ENCODE data around the gene LRMDA.

The LRMDA gene

DNA sequence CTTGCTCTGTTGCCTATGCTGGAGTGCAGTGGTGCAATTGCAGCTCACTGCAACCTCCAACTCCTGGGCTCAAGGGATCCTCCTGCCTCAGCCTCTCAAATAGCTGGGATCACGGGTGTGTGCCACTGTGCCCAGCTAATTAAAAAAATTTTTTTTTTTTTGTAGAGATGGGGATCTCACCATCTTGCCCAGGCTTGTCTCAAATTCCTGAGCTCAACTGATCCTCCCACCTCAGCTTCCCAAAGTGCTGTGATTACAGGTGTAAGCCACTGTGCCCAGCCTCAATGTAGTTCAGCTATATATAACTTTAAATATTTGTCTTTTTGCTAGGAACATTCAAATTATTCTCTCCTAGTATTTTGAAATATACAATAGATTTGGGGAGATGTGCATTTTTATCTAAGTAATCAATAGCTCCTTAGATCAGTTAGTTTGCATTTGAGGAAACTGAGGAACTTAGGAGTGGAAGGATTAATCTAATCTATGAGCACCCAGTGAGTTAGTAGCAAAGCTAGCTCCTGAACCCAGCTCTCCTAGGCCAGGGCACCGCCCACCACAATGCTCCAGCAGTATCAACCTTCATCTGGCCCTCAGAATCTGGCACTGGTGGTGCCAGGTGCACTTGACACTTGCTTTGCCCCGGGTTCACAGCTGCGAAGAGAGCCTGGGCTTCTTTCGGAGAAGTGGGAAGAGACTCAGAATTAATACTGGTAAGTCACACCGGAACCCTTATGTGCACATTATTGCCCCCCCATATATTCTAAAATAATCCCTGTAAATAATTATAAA lies 5.9 kb upstream of the LRMDA start:
- no peak for DNase-seq (ENCODE audit: low read depth in 2 of 2)

DNA sequence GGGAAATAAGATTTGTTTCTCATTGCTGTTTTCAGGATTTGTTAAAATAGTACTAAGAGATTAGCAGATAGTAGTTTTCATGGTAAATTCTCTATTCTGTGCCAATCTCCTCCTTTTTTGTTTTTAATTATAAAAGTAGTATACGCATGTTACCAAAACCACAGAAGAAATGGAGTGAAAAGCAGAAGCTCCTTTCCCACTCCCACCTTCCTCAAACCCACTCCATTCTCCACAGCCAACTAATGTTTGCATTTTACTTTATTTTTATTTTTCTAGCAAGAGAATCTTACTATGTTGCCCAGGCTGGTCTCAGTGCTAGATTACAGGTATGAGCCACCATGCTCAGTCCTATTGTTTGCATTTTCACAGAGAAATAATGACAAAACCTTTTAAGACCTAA lies 4.5 kb upstream of the LRMDA start:
- DNase-seq (ENCODE audit: low read depth in 2 of 2): no peak

DNA sequence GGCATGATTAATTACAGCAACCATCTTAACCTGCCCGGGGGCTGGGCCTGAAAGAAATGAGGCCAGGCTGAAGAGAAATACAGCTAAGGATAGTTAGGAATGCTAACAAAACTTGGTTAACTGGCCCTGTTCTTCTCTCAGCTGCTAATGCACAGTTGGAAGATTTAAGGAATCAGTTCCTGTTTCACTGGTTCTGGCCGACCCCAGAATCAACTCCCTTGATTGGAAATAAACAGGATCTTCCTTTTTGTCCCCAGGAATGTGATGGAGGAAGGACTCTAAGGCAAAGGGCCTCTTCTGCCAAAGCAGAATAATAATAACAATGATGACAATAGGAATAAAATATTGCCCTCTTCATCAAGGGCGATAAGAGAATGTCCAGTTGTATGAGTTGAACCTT lies 3.5 kb upstream of the LRMDA start:
- DNase-seq (ENCODE audit: low read depth in 2 of 2): no peak

DNA sequence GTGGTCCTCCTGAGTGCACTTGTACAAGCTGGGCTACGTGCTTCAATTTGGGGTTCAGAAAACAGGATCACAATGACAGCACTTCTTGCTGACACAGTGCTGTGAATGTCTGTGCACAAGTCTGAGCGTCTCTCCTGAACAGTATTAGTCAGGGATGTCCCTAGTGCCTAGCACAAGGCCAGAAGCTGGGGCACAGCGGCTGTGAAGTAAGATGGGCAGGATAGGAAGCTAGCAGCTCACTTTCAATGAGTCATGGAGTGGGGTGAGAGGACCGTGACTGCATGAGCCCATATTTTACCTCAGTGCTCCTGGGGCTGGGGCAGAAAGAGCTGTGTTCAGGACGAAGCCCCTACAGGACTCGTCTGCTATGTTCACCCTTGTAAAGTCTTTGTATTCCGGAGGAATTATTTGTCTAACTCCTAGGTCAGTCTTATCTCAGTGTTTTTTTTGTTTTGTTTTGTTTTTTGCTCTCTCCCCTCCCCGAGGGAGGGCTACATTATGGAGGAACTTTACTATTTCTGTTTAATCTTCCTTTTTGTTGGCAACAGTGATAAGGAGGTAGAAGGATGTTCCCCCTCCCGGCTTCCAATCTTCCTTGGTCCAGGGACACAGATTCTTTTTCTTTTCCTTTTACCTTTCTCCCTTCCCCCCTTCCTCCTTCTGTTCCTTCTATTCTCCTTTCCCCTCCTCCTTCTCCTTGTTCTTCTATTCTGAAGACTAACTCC lies 2.8 kb upstream of the LRMDA start:
- no peak for DNase-seq (ENCODE audit: low read depth in 2 of 2)

DNA sequence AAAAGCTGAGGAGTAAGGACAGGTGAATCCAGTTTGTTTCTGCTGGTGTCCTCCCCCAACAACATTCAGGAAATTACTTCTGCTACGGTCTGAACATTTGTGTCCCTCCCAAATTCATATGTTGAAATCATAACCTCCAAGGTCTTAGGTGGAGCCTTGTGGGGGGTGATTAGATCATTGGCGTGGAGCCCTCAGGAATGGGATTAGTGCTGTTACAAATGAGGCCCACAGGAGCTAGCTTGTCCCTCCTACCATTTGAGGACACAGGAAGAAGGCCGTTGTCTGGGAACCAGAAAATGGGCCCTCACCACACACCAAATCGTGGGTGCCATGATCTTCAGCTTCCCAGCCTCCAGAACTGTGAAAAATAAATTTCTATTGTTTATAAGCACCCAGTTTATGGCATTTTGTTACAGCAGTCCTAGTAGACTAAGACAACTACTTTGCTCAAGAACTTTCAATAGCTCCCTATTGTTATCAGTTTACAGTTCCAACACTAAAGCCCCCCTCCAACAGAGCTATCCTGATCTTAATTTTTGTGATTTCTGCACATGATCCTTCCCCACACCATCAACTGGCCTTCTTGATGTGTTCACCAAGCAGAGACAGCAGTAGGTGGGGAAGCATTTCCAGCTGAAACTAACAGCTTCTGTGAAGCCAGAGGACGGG lies 2.1 kb upstream of the LRMDA start:
- DNase-seq (ENCODE audit: low read depth in 2 of 2): no peak

DNA sequence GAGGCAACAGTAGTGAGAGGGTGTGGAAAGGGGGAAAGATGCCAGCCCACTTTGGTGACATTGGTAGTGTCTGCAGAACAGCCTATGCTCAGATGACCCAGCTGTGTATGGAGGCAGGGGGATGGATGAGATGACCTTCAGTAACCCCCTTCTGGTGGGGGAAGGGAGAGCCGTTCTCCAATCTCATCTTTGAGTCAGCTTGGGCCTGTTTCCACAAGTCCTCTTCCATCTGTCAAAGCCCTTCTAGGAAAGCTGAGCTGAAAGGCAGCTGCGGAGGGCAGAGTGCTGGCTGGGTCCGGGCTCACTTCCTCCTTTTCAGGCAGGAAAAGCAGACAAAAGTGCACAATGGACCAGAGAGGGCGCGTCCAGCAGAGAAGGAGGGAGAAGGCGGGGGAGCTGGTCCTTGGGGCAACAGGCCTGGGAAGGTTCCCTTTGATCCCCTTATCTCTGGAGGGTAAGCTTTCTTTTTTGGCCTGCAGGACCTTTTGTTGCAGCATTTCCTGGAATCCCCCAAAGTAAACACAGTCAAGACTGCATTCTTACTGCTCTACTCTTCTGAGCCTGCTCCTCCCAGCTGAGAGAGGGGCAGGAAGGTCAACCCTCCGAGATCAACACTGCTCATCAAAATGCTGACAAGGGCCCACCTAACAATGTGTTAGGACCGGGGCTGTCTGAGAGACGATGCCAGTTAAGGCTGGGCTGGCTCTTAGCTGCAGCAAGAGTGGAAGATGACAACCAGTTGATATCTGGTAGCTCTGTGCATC lies 1.2 kb upstream of the LRMDA start:
- DNase-seq (ENCODE audit: low read depth in 2 of 2): no peak

DNA sequence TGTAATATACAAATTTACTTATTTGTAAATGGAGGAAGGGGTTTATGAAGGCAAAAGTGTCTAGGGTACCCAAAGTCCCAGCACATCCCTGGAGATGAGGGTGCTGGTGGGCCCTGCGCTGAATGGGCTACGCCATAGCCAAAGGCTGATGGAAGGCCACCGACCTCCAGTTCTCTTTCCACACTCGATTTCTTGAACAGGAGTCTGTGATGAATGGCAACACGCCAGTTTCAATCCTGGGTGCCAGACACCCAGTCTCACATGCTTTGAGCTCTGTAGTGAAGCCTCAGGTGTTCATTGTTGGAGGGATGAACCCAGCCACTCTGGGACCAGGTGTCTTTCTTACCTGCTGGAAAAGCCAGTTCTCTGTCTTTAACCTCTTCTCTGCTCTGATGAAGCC lies 752 bp downstream of the LRMDA start:
- DNase-seq (ENCODE audit: low read depth in 2 of 2): no peak

DNA sequence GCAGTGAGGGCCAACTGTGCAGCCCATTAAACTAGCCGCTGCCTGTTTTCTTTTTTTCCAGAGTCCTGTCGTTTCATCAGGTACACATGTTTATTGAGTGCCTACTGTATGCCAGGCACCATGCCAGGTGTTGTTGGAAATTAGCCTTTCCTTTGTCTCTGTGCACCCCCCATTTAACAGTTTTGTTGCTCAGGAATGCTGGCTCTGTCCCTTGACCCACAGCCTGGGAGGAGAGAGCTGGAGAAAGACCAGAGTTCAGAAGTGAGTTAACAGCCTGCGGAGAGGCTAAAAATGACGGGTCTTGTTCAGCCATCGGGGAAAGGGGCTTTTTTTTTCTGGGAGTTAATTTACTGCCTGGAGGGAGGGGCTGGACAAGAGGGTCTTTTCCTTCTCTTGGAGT lies 1.3 kb downstream of the LRMDA start:
- DNase-seq (ENCODE audit: low read depth in 2 of 2): no peak

DNA sequence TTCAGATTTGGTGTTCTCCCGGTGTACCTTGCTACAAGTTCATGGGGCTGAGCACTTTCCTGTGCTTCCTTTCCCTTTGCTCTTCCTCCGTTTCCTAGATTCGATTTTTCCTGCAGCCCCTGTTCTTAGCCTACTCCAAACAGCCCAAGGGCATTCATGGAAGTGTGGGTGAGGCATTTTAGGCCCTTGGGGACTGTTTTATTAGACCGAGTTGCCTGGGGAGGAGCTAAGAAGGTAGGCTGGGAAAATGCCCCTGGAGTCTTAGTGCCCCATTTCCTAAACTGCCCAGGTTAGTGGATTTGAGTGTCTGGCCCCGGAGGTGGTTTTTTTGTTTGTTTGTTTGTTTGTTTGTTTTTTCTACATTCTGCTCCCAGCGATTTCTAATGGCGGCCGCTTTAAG lies 1.8 kb downstream of the LRMDA start:
- DNase-seq (ENCODE audit: low read depth in 2 of 2): no peak

DNA sequence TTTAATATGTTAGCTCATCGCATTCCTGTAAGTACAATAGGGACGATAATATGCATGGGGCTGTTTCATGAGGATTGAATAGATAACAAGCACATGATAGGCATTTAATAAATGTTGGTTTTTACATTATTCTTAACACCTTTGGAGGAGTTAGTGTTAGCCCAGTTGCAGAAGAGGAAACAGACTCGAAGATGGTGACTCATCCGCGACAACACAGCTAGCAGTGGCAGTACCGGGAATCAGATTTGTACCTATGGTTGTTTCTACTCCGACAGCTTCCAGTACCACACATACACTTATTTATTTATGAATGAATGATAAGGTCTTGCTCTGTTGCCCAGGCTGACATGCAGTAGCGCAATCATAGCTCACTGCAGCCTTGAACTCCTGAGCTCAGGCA lies 2.9 kb downstream of the LRMDA start:
- DNase-seq (ENCODE audit: low read depth in 2 of 2): no peak

DNA sequence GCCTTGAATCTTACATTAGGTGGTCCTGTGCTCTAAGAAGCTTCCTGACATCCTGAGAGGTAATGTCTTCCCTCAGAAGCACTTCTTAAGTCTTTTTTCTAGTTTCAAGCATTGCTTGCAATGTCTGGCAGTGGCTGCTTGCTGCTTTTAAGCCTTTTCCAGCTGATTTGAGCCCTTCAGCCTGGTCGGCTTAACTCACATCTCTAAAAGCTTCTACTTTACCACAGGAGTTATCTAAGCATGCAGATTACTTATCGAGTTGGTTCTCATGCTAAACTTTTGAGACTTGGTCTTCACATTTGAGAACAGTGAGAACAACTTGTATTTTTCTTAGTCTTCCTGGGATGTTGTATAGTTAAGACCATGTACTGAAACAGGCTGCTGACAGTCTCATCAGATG lies 3.9 kb downstream of the LRMDA start:
- no peak for DNase-seq (ENCODE audit: low read depth in 2 of 2)

DNA sequence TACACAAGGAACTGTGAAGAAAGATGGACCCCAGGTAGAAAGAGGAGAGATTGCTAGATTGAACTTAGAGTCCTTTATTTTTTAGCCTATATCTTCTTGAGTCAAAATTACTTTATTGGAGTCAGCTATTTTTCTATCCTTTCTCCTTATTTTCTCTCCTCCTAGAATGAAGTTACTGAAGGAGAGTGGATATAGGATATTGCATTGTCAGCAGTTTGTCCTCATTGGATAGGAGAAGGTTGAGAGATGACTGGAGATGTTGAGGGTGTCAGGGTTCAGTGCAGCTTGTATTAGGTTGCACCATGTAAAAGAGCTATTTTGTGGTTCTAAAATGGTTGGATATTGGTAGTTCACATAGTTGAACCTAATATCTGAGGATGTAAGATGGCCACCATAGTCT lies 5.5 kb downstream of the LRMDA start:
- no peak for DNase-seq (ENCODE audit: low read depth in 2 of 2)

DNA sequence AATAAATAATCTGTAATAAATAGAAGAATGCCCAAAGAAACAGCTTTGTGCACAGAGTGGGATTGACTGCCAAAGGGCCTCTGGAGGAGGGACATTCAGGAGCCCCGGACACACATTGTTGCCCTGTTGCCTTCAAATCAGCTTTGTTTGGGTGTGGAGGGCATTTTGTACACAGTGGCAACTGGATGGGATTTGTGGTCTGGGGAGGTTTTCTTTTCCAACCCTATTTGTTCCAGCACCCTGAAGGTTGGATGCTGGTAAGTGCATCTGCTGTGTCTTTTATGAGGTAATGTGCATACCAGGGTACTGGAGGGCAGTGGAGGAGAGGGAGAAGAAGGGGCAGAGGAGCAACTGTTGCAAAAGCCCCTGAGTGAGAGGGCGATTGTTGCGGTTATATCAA lies 6.3 kb downstream of the LRMDA start:
- DNase-seq (ENCODE audit: low read depth in 2 of 2): no peak

DNA sequence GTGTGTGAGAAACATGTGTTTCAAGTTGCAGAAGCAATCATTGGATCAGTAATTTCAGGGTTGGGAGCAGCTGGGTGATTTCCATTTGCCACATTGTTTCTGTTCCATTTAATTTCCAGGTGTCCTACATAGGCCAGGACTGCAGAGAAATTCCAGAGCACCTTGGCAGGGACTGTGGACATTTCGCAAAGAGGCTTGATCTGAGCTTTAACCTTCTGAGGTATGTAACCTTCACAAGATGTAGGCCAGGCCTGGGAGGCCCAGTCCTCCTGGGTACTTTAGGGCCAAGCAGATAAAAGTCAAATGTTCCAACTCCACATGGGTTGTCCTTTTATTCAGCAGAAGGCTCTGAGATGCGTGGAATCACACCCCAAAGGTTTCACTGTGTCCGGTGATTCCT lies 6.9 kb downstream of the LRMDA start:
- no peak for DNase-seq (ENCODE audit: low read depth in 2 of 2)

DNA sequence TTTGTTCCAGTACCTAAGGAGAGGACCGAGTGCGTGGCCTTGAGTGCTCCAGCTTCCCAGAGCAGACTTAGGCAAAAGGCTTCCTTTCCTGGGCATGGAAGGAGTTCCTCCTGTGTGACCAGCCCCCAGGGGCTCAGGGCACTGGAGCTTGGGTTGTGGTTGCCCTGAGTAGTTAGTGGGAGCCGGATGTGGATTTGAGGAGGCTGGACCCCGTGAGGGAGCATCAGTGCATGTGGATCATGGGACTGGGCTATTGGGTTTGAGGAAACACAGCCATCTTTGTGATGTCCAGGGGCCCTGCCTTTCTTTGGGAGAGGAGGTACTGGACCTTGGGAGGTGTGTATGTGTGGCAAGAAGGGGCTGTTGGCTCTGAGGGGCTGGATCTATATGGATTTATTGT lies 8.4 kb downstream of the LRMDA start:
- no peak for DNase-seq (ENCODE audit: low read depth in 2 of 2)

DNA sequence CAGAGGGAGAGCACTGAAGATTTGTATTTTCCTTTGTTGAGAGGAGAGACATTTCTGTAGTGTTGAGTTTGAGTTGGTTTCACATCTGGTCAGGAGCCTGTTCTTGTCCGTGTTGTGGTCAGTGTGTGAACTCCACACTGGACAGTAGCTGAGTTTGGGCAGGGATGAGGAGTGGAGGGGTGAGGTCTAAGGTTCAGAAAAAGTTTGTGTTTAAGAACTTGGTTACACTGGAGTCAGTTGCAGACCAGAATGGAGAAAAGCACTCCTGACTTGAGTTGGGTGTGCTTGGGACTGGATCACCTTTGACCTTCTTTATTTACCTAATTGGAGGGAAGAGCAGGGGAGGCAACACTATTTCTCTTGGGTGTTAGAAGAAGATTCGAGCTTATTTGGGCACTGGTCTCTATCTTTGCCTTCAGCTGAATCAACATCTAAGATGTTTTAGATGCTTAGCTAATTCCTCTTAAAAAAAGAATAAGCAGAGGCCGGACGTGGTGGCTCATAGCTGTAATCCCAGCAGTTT lies 8.9 kb downstream of the LRMDA start:
- no peak for DNase-seq (ENCODE audit: low read depth in 2 of 2)

DNA sequence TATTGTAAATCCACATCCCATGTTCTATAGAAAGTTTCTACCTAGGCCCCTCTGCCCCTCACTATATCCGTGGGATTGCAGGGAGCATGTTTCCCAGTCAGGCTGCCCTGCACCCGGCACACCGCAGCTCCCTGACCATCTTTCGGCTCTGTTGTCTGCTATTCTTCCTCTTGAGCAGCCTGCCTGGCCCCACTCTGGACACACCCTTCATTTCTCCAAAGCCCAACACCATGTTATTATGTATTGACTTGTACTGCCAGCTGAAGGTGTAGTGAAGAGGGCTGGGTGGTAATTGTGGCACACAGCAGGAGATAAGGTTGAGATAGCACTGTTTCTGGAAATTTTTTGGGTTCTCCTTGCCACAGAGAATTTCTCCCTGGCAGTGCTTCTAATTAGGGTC lies 9.8 kb downstream of the LRMDA start:
- no peak for DNase-seq (ENCODE audit: low read depth in 2 of 2)

DNA sequence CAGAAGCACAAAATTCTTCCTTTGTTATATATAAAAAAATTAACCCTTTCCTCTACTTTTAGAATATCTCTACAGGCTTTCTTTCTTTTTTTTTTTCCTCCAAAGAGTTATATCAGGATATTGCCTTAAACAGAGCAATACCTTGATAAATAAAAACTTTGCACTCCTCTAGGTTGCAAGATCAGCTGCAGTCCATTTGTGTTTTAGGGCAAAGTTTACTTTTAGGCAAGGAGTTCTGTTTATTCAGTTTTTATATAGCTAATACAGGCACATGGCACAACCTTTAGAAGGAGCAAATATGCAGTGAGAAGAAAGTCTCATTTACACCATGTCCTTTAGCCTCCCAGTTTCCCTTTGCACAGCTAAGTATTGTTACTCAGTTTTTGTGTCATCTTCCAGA lies 10.3 kb downstream of the LRMDA start:
- DNase-seq (ENCODE audit: low read depth in 2 of 2): no peak

DNA sequence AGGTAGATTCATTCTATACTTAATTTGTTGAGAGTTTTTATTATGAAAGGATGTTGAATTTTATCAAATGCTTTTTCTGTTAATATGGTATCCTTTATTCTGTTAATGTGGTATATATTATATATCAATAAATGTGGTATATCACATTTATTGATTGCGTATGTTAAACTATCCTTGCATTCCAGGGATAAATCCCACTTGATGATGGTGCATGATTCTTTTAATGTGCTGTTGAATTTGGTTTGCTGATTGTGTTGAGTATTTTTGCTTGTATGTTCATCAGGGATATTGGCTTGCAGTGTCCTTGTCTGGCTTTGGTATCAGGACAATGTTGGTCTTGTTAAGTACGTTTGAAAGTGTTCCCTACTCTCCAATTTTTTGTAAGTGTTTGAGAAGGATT lies 11.9 kb downstream of the LRMDA start:
- no peak for DNase-seq (ENCODE audit: low read depth in 2 of 2)

DNA sequence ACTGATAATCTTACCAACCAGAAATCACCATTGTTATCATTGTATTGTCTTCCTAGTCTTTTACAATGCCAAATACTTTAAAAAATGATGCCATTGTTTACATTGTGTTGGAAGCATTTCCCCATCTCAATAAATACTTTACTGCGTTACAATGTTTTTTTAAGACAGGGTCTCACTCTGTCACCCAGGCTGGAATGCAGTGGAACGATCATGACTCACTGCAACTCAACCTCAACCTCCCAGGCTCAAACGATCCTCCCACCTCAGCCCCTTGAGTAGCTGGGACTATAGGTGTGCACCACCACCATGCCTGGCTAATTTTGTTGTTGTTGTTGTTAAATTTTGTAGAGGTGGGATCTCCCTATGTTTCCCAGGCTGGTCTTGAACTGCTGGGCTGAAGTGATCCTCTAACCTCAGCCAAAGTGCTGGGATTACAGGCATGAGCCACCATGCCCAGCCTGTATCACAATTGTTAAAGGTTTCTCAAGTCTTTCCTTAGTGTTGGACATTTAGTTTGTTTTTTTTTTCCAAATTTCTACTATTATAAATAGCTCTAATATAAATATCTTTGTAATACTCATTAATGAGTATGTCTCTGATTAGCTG lies 13.5 kb downstream of the LRMDA start:
- DNase-seq (ENCODE audit: low read depth in 2 of 2): no peak

DNA sequence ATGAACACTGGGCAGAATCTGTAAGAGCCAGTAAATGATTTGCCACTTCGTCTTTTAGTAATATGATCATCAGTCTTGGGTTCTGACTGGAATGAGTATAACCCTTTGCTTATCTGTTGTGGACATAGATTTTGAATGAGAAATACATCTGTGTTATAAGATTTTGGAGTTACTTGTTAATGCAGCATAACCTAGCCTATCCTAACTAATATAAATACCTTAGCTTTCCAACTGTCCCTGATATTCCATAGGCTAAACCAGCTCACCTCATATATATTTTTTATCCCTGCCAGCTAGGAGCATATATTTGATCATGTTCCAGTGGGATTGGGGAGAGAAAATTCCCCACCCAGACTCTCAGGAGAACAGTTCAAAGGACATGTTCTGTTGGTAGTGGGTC lies 15.1 kb downstream of the LRMDA start:
- DNase-seq (ENCODE audit: low read depth in 2 of 2): no peak

DNA sequence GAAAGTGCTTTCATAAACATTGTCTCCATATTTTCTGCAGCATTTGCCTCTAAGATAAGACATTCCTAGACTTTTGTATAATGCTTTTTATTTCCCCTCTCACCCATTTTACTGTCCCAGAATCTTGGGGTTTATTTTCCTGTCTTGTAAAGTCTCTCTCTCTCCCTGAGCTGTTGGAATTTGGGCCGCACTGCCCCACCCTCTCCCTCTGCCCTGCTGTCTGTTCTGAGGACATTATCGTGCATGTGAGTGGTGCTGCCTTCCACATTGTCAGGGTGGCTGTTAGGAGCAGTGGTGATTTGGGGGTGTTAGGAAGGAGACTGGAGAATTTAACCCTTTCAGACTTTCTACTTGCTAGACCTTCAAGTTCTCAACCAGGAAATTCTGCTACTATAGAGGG lies 16.7 kb downstream of the LRMDA start:
- no peak for DNase-seq (ENCODE audit: low read depth in 2 of 2)
